ENCODE results near the gene EDIL3. TPM values are rescaled to one million over a fixed set of nuclear protein-coding genes. Genes with fewer than 3 reads are reported as not detected.

The EDIL3 gene
- total and polyA plus RNA-seq, 2 of the 8 experiments (the other 6 are each of a cell fraction or from before 2014, with no cell fraction given): 14.7 to 47.2 TPM

DNA sequence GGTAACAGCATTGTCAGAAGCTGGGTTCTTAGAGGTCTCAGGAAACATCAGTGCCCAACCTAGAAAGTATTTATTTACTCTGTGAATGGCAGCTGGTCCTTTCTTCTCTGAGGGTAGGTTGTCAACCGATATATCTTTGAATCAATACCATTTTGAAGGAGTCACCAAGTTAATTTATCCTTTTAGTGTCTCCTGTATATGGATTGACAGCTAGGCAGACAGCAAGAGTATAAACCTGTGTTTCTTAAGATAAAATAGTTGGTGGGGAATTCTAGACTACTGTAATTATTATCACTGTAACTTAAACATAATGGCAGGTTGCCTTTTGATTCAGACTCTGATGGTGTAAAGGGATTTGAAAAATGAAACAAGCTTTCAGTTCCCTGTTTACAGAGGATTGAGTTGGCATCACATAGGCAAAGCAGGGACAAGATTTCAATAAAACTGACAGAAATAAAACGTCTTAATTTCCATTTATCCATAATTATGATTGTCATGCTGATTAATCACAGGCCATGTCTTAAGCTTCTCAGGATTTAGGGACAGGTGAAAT, 473.2 kb downstream of the EDIL3 start (continued):
- TF ChIP-seq, protein P1, sequence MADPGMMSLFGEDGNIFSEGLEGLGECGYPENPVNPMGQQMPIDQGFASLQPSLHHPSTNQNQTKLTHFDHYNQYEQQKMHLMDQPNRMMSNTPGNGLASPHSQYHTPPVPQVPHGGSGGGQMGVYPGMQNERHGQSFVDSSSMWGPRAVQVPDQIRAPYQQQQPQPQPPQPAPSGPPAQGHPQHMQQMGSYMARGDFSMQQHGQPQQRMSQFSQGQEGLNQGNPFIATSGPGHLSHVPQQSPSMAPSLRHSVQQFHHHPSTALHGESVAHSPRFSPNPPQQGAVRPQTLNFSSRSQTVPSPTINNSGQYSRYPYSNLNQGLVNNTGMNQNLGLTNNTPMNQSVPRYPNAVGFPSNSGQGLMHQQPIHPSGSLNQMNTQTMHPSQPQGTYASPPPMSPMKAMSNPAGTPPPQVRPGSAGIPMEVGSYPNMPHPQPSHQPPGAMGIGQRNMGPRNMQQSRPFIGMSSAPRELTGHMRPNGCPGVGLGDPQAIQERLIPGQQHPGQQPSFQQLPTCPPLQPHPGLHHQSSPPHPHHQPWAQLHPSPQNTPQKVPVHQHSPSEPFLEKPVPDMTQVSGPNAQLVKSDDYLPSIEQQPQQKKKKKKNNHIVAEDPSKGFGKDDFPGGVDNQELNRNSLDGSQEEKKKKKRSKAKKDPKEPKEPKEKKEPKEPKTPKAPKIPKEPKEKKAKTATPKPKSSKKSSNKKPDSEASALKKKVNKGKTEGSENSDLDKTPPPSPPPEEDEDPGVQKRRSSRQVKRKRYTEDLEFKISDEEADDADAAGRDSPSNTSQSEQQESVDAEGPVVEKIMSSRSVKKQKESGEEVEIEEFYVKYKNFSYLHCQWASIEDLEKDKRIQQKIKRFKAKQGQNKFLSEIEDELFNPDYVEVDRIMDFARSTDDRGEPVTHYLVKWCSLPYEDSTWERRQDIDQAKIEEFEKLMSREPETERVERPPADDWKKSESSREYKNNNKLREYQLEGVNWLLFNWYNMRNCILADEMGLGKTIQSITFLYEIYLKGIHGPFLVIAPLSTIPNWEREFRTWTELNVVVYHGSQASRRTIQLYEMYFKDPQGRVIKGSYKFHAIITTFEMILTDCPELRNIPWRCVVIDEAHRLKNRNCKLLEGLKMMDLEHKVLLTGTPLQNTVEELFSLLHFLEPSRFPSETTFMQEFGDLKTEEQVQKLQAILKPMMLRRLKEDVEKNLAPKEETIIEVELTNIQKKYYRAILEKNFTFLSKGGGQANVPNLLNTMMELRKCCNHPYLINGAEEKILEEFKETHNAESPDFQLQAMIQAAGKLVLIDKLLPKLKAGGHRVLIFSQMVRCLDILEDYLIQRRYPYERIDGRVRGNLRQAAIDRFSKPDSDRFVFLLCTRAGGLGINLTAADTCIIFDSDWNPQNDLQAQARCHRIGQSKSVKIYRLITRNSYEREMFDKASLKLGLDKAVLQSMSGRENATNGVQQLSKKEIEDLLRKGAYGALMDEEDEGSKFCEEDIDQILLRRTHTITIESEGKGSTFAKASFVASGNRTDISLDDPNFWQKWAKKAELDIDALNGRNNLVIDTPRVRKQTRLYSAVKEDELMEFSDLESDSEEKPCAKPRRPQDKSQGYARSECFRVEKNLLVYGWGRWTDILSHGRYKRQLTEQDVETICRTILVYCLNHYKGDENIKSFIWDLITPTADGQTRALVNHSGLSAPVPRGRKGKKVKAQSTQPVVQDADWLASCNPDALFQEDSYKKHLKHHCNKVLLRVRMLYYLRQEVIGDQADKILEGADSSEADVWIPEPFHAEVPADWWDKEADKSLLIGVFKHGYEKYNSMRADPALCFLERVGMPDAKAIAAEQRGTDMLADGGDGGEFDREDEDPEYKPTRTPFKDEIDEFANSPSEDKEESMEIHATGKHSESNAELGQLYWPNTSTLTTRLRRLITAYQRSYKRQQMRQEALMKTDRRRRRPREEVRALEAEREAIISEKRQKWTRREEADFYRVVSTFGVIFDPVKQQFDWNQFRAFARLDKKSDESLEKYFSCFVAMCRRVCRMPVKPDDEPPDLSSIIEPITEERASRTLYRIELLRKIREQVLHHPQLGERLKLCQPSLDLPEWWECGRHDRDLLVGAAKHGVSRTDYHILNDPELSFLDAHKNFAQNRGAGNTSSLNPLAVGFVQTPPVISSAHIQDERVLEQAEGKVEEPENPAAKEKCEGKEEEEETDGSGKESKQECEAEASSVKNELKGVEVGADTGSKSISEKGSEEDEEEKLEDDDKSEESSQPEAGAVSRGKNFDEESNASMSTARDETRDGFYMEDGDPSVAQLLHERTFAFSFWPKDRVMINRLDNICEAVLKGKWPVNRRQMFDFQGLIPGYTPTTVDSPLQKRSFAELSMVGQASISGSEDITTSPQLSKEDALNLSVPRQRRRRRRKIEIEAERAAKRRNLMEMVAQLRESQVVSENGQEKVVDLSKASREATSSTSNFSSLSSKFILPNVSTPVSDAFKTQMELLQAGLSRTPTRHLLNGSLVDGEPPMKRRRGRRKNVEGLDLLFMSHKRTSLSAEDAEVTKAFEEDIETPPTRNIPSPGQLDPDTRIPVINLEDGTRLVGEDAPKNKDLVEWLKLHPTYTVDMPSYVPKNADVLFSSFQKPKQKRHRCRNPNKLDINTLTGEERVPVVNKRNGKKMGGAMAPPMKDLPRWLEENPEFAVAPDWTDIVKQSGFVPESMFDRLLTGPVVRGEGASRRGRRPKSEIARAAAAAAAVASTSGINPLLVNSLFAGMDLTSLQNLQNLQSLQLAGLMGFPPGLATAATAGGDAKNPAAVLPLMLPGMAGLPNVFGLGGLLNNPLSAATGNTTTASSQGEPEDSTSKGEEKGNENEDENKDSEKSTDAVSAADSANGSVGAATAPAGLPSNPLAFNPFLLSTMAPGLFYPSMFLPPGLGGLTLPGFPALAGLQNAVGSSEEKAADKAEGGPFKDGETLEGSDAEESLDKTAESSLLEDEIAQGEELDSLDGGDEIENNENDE (IDR thresholded peaks at IDR 0.05; ENCODE audit: insufficient replicate concordance, low read length): no peak

Measured in H1 (cell line).